Fibroblast of pulmonary artery (primary cell): ENCODE data around the gene FAR2.
"Not testable (repeated sequence)": the region's sequence is repeated elsewhere in the genome, so short reads cannot be mapped to it uniquely, and the experiment has no call there.

Experiments
- DNase-seq: peaks from one replicate; pipeline ENCODE4 v3.0.0-alpha.2; 2010; ENCODE audit warnings: low read depth
- H3K4me3 ChIP-seq: replicated peaks from 2 replicates; pipeline ENCODE4 v1.5.1; 2011; ENCODE audit warnings: low read depth, mild to moderate bottlenecking, control low read depth, low read length, moderate library complexity
- TF ChIP-seq, protein P1 (sequence below): IDR thresholded peaks from 2 replicates; pipeline ENCODE4 v1.5.1; 2011; ENCODE audit warnings: mild to moderate bottlenecking, control low read depth, low read length, inconsistent platforms; ENCODE audit errors: missing control alignments

The FAR2 gene

GRCh38 chr12:29116414-29116813 is 32.7 kb upstream of the FAR2 start:
- DNase-seq: no peak
- TF ChIP-seq, protein P1, sequence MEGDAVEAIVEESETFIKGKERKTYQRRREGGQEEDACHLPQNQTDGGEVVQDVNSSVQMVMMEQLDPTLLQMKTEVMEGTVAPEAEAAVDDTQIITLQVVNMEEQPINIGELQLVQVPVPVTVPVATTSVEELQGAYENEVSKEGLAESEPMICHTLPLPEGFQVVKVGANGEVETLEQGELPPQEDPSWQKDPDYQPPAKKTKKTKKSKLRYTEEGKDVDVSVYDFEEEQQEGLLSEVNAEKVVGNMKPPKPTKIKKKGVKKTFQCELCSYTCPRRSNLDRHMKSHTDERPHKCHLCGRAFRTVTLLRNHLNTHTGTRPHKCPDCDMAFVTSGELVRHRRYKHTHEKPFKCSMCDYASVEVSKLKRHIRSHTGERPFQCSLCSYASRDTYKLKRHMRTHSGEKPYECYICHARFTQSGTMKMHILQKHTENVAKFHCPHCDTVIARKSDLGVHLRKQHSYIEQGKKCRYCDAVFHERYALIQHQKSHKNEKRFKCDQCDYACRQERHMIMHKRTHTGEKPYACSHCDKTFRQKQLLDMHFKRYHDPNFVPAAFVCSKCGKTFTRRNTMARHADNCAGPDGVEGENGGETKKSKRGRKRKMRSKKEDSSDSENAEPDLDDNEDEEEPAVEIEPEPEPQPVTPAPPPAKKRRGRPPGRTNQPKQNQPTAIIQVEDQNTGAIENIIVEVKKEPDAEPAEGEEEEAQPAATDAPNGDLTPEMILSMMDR: no peak
- no peak overlapping the region for H3K4me3 ChIP-seq

DNA sequence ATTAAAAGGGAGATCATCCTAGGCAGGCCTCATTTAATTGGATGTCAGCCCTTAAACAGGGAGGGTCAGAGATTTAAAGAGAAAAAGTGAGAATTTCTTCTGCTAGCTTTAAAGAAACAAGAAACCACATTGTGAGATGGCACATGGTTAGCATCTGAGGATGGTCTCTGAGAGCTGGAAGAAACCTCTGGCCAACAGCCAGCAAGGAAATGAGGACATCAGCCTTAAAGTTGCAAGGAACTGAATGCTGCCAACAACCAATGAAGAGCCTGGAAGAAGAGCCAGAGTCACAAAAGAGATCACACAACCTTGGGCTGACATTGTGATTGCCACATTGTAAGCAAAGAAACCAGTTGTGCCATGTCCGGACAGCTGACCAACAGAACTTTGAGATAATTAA is 17.5 kb upstream of the FAR2 start:
- TF ChIP-seq, protein P1: no peak
- no peak overlapping the region for H3K4me3 ChIP-seq
- DNase-seq: peak; percentile 69

DNA sequence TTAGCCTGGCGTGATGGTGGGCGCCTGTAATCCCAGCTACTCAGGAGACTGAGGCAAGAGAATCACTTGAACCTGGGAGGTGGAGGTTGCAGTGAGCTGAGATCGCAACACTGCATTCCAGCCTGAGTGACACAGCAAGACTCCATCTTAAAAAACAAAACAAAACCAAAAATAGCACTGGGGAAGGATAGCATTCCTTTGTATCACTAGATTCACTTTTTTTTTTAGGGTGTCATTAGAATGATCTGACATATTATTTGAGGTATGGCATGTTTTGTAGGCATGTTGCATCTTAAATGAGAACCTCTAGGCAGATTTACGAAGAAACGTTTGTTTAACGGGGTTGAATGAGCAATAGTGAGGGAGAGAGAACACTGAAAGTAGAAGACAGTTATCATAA is 16.8 kb upstream of the FAR2 start:
- TF ChIP-seq, protein P1: no peak
- DNase-seq: no peak

GRCh38 chr12:29133181-29133580 is 15.9 kb upstream of the FAR2 start:
- TF ChIP-seq, protein P1: no peak

More for the DNA sequence above, 16.8 kb upstream of the FAR2 start:
- H3K4me3 ChIP-seq: no peak overlapping the region

GRCh38 chr12:29133680-29134079 is 15.4 kb upstream of the FAR2 start:
- no peak for DNase-seq
- TF ChIP-seq, protein P1: no peak
- no peak overlapping the region for H3K4me3 ChIP-seq

More at GRCh38 chr12:29133181-29133580, 15.9 kb upstream of the FAR2 start:
- H3K4me3 ChIP-seq: no peak overlapping the region
- DNase-seq: no peak

DNA sequence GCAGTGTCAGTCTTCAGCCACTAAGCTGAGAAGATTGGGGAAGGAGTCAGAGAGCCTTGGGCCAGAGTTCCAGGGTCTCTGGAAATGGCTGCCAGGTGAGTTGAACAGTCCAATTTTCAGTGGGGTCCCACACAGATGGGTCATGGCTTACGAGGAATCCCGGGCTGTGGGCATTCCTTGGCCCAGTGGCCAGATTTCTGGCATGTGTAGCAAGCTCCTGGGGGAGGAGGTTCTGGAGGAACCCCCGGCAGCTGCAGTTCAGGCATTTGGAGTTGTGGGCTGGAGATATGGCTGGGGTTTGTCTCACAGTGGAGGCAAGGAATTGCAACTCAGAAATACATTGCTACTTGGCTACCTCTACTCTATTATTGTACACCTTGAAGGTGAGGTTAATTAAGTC is 10.8 kb upstream of the FAR2 start:
- H3K4me3 ChIP-seq, DNase-seq: not testable (repeated sequence)

- DNase-seq, H3K4me3 ChIP-seq: not testable (repeated sequence)
These were observed 10.2 kb upstream of the FAR2 start for GRCh38 chr12:29138855-29139254.

GRCh38 chr12:29145372-29146170 is 3.5 kb upstream of the FAR2 start:
- TF ChIP-seq, protein P1: no peak
- DNase-seq: no peak
- H3K4me3 ChIP-seq: no peak overlapping the region
